GM12865 (cell line): ENCODE data around the gene NPAT.

Experiments used
- DNase-seq: peaks from one replicate; pipeline ENCODE4 v3.0.0; 2010; ENCODE audit warnings: low read depth
- H3K4me3 ChIP-seq: 2 replicates; pipeline ENCODE4 v1.5.1; 2011; ENCODE audit warnings: mild to moderate bottlenecking, low read depth, low read length, control low read depth
- CTCF ChIP-seq: IDR thresholded peaks from 2 replicates; pipeline ENCODE4 v1.5.1; 2011; ENCODE audit warnings: low read length, control low read depth, low read depth, inconsistent platforms; ENCODE audit not compliant: insufficient read depth; ENCODE audit errors: missing control alignments

NPAT gene

GRCh38 chr11:108218912-108219783 lies 3.3 kb downstream of the NPAT start:
- no peak for TF ChIP-seq CTCF
- DNase-seq, result no peak
- H3K4me3 ChIP-seq, result no peak overlapping the region

DNA sequence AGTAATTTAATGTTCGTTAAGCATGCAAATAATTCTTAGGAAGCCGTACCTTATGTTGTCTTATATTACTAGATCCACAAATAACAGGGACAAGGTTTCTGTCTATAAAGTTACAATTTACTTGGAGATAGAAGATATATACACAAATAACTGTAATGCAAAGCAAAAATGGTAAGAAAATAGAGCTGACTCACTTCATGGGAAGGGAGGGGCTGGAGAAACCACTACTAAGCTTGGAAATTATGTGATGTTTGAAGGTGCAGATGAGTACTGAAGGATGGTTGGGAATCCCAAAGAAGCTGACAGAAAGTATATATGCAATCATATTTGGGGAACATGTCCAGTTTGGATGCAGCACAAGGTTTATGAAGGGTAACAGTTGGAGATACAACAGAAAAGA lies 4.0 kb downstream of the NPAT start:
- DNase-seq, result no peak
- no peak overlapping the region for H3K4me3 ChIP-seq
- TF ChIP-seq CTCF, result no peak

DNA sequence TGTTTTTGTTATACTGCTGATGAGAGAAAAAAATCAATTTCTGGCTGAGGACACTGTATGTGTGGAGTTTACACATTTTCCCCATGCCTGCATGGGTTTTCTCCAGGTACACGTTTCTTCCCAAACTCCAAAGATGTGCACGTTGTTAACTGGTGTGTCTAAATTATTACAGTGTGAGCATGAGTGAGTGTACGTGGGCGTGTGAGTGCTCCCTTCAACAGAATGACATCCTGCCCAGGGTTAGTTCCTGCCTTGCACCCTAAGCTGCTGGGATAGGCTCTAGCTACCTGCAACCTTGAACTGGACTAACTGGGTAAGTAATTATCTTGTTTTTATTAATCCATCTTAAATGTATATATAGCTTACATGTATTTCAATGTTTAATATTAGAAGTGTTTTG lies 5.5 kb downstream of the NPAT start:
- TF ChIP-seq CTCF, result no peak
- no peak for DNase-seq
- no peak overlapping the region for H3K4me3 ChIP-seq

- H3K4me3 ChIP-seq, result no peak overlapping the region
- DNase-seq, result no peak
- TF ChIP-seq CTCF, result no peak
Measured at GRCh38 chr11:108213784-108214183, 8.7 kb downstream of the NPAT start.

DNA sequence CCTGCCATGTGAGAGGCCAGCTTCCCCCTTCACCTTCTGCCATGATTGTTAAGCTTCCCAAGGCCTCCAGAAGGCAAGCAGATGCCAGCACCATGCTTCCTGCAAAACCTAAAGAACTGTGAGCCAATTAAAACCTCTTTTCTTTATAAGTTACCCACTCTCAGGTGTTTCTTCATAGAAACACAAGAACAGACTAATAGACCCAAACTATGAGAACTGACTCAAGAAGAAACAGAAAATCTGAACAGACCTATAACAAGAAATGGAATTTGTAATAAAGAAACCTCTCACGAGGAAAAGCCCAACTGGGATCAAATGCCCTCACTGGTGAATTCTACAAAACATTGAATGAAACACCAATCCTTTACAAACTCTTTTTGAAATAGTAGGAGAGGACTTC lies 12.0 kb downstream of the NPAT start:
- TF ChIP-seq CTCF, result no peak
- no peak overlapping the region for H3K4me3 ChIP-seq
- DNase-seq, result no peak

DNA sequence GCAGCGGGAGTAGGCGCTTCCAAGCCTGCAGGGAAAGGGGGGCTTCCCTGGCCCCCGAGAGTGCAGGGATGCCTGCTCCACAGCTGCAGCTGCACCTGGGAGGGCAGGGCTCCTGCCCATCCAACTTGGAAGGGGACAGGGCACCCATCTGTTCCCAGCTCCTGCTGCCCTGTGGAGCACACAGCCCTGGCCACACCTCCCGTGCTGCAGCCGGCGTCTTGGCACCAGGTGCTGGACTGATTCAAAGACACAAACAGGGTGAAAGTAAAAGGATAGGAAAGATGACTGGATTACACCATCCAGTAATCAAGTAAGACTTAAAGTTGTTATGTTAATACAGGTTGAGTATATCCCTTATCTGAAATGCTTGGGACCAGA lies 14.8 kb downstream of the NPAT start:
- TF ChIP-seq CTCF, result no peak
- no peak overlapping the region for H3K4me3 ChIP-seq
- DNase-seq, result no peak
